Hepatic stellate cell (primary cell): ENCODE results near the gene CFAP77.

Experiments
- DNase-seq: peaks from one replicate; pipeline ENCODE4 v3.0.0; 2011; ENCODE audit warnings: low spot score

CFAP77 gene

DNA sequence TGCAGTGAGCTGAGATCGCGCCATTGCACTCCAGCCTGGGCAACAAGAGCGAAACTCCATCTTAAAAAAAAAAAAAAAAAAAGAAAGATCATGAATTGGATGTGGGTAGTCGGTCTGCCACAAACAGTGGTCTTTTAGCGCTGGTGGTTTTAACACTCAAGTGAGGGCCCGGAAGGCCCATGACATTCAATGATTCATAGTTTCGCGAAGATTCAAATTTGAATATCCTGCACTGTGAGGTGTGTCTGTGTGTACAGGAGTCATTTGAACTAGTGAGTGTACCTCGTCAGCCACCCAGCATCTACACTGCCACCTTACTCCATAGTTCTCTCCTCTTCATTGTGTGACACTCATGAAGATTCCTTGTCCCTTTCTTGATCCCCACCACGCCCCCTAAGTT lies 41.3 kb downstream of the CFAP77 start:
- DNase-seq = no peak

DNA sequence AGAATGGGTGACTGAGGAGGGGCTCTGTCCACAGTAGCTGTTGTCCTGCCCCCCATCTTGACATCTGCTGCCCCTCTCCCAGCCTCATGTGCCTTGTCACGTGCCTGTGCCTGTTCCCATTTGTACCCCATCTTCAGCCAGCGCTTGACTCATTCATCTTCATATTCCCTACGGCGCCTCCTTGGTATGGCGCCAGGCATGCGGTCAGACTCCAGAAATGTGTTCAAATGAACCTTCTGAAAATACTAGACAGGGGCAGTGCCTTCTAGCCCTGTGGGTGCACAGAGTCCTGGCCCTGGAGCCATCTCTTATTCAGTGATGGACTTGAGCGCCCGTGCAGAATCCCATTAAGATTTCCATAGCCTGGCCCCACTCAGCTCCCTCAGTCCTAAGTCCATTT lies 46.2 kb downstream of the CFAP77 start:
- no peak for DNase-seq

DNA sequence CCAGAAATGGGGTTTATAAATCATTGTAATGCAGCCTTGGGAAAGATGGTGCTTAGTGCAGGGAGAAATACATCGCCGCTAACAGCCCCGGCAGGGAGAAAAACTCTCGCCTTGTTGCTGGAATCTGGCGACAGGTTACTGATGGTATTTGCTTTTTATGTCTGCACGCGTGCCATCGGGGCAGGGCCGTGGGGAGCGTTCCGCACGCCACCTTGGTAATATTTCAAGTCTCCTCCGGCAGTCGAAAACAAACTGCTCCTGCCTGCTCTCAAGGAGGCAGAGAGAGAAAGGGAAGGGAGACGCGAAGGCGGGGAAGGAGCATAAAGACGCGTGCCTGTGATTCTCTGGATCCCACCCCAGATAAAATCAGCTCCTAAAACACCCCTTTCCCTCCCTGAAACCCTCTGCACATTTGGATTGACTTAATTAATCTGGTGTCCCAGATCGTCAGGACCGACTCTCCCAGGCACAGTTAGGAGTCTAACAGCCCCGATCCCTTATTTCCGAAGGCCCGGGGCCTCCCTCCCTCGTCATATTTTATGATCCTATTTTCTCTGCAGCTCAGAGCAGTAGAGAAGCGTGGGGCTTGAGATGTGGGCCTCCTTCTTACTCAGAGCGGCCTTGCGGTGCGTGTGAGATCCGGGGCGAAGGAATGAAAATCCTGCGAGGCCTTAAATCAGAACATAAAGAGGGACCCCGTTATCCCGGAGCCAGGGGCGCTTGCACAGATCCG lies 47.7 kb downstream of the CFAP77 start:
- no peak for DNase-seq

DNA sequence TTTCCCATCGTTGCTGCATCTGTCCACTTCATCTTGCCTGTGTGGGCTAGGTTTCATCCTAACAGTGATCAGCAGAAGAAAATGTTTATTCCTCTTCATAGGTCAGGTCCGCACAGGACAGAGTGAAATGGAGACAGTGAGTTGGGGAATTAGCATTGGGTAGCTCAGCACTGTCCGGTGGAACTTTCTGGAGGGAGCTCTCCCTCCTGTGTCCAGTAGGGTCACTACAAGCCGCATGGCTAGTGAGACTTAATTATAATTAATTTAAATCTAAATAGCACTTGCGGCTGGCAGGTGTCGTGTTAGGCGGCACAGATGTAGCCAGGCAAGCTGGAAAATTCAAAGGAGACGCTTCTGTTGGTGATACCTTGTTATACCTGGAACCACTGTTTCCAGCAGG lies 48.4 kb downstream of the CFAP77 start:
- DNase-seq = no peak

DNA sequence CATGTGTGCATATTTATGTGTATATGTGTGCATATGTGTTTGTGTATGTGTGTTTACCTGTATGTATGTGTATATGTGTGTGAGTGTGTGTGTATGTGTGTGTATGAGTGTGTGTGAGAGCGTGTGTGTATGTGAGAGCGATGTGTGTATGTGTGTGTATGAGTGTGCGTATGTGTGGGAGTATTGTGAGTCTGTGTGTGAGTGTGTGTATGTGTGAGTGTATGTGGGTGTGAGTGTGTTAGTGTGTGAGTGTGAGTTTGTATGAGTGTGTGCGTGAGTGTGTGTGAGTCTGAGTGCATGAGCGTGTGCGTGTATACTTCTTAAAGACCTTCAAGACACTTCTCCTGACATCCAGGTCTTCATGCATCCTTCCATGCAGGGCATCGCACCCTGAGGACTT lies 49.6 kb downstream of the CFAP77 start:
- no peak for DNase-seq

DNA sequence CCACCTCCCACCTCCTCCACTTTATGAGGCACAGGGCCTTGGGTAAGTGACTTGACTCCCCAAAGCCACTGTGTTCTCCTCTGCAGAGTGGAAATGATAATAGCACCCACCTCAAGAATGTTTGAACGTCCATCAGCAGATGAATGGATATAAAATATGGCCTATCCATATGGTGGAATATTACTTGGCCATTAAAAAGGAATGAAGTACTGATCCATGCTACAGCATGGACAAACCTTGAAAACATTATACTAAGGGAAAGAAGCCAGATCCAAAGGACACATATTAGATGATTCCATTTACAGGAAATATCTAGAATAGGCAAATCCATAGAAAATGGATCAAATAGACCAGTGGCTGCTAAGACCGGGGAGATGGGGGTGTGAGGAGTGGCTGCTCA lies 50.2 kb downstream of the CFAP77 start:
- DNase-seq = no peak

DNA sequence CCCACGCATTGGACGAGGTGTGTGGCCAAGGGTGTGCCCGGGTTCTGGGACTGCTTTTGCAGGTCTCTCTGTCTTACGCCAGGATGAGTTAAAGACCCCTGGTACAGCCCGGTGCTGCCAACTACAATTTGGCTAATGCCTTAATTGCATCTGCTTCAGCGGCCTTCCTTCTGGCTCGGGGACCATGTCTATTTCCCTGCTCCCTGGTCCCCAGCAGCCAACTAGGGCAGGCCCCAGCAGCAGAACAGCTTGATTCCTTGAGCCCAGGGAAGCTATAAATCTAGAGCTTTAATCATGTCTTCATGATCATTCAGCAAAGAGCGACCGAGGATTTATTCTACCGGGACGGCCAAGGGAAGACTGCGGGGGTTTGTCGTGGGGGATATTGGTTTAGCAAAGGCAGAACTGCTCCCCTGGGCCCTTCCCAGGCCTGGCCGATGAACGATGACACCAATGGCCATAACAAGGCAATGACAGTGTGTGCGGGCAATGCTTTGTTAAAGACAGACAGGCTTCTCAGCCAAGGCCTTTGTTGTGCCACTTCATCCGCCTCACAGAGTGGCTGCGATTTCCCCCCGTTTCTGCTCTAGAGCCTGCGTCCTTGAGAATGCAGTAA lies 51.4 kb downstream of the CFAP77 start:
- DNase-seq = no peak

DNA sequence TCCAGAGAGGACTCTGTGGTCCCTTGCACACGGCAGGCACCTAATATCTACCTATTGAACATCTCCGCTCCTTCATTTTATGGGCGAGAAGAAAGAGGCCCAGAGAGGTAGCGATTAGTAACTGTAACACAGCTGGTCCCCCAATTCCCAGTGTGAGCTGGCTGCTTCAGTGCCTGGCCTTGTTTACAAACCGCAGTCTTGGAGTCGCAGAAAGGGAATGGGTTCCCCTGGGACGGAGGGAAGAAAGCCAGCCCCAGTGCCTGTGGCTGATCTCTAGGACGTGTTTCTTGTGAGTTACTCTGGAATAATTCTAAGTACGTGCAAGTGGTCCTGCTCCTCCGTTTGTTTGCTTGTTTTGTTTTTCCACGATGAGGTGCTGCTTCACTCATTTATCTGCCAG lies 52.0 kb downstream of the CFAP77 start:
- DNase-seq = no peak

DNA sequence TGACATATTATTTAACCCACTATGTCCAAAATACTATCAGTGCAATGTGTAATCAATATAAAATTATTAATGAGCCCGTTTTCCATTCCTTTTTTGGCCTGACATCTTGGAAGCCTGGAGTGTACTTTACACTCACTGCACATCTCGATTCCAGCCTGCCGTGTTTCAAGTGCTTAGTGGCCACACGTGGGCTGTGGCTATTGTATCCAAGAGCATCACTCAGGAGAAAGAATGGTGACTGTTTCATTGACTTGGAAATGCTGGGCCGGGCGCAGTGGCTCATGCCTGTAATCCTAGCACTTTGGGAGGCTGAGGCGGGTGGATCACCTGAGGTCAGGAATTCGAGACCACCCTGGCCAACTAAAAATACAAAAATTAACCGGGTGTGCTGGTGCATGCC lies 54.5 kb downstream of the CFAP77 start:
- no peak for DNase-seq

DNA sequence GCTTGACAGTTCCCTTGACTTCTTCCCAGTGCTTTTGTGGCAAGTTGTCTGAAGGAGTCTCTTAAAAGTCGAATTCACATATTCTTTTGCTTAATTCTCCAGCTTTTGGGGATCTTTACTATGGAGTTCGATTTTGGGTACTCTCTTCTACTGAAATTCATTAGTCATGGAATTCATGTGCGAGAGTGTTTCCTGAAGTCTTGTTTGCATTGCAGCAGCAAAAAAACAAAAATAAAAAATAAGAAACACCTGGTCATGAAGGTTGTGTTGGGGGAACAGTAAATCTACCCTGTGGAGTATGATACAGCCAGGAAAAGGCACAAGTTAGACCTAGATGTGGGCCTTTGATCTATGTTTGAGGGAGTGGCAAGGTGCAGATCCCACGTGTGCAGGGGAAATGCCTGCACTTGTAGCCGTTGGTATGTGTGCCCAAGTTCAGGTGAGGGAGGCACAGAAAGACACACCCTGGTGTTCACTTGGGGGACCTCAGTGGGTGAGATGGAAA lies 55.2 kb downstream of the CFAP77 start:
- DNase-seq = no peak

DNA sequence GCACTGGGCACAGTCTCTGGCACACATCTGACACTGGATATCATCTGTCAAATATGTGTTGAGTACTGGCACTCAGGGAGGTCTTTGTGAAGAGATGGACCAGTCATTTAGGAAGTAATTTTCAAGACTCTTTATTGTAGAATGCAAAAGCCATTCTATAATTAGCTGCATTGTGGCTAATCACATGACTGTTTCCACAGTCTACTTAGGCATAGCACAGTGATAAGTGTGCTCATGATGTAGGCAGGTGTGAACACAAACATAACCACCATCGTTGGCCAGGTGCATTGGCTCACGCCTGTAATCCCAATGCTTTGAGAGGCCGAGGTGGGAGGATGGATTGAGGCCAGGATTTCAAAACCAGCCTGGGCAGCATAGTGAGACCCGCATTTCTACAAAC lies 62.2 kb downstream of the CFAP77 start:
- DNase-seq = no peak

DNA sequence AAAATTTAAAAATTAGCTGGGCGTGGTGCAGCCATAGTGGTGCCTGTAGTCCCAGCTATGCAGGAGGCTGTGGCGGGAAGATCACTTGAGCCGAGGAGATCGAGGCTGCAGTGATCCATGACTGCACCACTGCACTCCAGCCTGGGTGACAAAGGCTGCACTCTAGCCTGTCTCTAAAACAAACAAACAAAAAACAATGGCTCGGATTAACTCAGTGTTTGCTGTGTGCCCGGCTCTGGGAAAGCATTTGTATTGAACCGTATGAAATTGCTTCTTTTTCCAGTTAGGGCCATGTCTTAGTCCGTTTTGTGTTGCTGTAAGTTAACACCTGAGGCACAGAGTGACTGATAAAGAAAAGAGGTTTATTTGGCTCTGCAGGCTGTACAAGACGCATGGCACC lies 62.6 kb downstream of the CFAP77 start:
- no peak for DNase-seq

DNA sequence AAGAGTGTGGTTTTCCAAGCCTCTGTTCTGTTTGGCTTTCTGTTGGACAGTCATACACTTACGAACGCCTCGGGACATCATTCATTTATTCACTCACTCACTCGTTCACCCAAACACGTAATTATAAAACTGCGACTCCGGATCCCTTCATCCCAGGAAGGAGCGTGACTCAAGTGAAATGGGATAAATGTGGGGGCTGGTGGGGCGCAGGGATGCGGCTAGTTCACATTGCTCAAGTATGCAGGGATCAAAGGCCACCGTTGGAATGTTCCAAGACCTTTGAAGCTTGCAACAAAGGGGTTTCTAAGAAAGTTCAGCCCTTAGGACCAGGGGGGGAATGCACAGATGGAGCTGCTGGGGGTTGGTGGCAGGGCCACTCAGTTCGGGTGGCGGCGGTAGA lies 64.2 kb downstream of the CFAP77 start:
- no peak for DNase-seq

DNA sequence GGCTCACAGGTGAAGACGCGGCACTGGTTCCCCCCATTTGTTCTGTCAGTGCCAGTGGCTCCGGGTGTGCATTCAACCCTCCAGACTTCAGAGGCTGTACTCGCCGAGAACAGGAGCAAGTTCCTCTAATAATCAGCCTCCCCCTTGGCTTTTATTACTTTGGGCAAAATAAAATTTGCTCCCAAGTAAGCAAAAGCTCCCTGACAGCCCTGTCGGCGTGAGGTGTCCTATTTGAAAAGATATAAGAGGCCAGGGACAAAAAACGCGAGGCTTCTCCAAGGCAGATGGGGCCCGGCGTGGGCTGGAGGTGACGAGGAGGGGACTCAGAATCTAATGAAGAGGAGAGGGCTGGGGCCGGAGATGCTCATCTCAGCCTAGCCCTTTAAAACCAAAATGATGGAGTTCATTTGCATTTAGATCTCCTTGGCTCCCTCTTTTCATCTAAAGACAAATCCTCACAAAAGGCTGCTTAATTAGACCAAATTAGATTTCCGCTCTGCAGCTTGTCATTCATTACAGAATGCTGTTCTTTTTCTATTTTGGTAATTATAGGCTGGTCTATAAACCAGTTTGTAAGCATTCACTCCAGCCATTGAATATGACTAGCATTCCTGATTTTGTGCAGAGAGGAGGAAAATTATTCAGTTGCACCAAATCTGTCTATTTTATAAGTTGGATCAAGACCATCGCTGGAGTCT lies 68.5 kb downstream of the CFAP77 start:
- DNase-seq = no peak

DNA sequence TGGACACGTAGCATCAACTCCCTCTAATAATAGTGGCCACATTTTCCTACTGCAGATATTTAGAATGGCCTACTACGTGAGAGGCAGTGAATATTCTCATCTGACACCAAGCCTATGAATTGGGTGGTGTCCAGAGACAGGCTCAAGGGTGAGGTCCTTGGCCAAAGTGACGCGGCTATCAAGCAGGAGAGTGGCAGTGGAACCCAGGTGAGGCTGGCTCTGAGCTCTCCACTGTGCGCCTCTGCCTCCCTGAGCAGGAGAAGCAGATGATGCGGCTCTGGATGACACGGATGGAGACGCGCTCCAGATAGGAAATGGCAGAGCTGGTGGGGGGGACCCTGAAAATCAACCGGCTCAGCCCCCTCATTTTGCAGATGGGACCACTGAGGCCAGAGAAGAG lies 69.7 kb downstream of the CFAP77 start:
- no peak for DNase-seq

DNA sequence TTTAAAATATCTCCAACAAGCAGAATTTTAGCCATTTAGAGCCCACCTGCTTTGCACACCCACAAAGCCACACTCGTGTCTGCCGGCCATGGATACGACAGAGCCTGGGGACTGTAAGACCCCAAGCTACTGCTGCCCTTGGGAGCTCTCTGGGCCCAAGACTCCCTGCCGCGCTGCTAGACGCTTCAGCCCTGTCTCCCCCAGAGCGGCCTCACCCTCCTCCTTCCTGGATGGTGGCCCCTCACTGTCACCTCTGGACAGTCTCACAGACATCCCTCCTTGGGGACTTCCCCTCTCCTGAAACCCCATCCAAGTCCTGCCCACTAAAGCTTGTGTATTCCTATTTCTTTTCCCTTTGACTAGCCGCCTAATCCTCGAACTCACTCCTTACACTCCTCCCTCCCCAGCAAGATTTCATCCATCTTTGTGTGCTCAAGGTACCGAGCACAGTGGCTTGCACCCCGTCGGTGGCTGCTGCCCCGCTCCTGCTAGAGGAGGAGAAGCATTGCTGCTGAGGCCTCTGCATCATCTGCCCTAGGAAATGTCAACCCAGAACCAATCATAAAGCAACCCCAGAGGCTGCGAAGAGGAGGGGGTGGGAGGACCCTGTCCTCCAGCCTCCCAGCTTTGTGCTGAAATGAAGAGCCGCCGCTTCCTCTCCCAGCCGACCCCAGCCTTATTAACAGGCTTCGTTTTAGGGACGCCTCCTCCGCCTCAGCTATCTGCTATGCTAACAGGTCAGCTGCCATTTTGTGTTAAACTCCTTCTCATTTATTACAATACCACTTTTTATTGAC lies 71.2 kb downstream of the CFAP77 start:
- no peak for DNase-seq

DNA sequence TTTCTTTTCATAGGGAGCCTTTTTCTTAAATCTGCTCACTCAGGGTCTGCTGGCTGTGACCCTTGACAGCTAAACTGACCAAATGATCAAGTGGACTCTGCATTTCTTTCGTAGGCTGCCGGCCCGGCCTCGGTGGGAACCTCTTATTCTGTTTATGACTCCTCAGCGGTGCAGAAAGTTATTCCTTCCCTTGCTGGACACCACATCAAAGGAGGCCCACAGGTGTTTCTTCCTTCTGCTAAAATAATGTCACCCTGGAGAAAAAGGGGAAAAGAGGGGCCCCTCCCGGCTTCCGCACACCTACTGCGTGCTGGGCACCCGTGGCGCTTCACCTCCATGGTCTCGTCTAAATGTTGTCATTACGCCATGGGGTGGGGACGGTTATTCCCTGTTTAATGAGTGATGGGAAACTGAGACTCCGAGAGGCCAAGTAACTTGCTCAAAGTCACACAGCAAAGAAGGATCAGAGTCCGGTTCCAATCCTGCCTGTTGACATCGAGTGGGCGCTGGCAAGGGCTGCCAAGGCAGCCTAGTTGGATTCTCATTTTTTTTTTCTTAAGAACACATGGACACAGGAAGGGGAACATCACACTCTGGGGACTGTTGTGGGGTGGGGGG lies 72.3 kb downstream of the CFAP77 start:
- DNase-seq = no peak

DNA sequence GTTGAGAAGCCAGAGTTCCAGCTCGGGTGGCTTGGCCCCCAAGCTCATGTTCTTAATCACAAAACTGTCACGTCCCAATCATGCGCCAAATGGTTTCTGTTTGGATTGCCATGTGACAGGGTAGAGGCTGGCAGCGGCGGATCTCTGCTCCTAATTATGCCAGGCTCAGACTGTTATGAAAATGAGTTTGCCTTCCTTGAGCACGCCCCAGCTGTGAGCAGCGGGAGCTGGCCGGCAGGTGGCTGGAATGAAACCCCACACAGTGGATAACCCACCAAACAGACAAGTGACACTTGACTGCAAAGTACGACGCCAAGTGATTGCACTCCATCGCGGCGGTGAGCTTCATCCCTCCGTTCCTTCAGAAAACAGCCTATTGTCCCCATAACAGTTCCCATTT lies 75.4 kb downstream of the CFAP77 start:
- DNase-seq = no peak

DNA sequence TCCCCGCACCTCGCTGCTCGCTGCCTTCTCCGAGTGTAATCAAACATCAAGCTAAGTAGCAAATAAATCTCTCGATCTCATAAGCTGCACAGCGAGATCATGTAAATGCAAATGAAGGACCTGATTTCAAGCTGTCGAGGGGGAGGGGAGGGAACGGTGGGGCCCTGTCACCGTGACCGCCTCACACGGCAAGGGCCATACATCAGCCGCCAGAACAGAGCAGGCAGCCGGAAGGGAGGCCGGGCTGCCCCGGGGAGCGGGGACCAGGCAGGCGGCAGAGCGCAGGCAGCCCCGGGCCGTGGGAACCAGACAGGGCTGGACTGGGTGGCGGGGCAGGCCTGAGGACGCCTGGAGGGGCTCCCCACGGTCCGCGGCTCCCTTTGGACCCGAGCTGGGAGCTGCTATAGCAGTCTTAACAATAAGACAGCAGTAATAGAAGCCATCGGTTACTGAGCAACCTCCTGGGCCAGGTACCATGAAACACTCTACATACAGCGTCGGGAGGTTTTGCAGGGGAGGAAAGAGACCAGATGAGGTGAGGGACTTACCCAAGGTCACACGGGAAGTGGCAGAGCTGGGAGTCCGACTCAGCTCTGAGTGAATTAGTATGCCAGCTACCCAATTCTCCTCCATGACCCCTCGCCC lies 76.8 kb downstream of the CFAP77 start:
- no peak for DNase-seq

DNA sequence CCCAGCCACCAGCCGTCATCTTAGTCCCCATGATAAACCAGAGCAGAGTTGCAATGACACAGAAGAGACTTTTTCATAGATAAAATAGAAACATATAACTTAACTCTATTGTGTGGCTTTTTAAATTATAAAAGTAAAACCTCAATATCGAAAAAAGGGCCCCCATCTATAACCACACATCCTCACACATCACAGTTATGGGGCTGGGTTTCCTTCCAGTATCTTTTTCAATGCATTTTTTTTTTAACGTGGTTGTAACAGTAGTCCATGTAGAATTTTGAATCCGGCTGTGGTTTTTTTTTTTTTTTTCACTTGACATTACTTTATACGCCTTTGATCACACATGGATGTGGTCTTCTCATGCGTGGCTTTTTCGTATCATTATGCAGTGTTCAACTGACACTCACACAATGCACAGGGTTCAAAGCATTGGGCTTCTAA lies 77.4 kb downstream of the CFAP77 start:
- no peak for DNase-seq

DNA sequence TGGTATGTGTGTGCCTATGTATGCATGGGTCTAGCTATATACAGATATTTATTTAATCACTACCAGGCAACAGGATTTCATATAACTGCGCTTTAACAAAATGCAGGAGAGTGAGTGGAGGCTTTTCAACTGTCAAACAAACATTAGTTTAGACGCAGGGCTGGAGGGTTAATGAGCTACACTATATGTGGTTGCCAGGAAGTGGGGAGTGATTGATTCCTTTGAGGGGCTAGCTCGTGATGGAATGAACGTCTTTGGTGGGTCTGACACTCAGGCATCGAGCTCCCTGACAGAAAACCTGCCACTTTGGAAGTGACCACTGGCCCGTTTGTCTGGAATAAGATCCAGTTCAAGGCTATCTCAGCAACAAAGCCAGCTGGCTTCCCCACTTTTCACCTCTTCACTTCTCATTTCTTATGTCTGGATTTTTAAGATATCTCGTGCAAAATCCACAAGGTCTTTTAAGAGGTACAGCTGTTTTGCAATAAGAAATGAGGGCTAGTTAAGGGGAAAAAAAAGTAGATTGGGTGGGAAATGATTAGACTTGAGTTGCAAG lies 78.0 kb downstream of the CFAP77 start:
- no peak for DNase-seq
